ENCODE data around the gene GALNT13.

GRCh38 chr2:154443919-154444318 lies 572.2 kb downstream of the GALNT13 start:
- TF ChIP-seq CTCF (IDR thresholded peaks at IDR 0.05; ENCODE audit: low read depth, low read length), result no peak
- TF ChIP-seq EZH2phosphoT487 (IDR thresholded peaks at IDR 0.05; ENCODE audit: low read depth), result no peak

Data from OCI-LY3 (cell line).